H4 (cell line): ENCODE measurements around the gene PEX5. TPM values are rescaled to one million over a fixed set of nuclear protein-coding genes. Genes with fewer than 3 reads are reported as not detected.
A peak's percentile ranks its signal among the peaks of the same experiment; 100 is the strongest.

Source experiments
- DNase-seq: peaks from one replicate; pipeline ENCODE4 v3.0.0-alpha.2; 2015; ENCODE audit warnings: low spot score
- total RNA-seq: library from RNA; depleted of rRNA; stranded (reverse); fragments of >200 nt; shearing (Covaris generic); gene quantifications from 2 replicates; pipeline ENCODE4 v1.2.3, GENCODE V29; 2014; rRNA removed

PEX5 gene
- 27.6 and 39.2 TPM in 2 replicates for total RNA-seq

DNA sequence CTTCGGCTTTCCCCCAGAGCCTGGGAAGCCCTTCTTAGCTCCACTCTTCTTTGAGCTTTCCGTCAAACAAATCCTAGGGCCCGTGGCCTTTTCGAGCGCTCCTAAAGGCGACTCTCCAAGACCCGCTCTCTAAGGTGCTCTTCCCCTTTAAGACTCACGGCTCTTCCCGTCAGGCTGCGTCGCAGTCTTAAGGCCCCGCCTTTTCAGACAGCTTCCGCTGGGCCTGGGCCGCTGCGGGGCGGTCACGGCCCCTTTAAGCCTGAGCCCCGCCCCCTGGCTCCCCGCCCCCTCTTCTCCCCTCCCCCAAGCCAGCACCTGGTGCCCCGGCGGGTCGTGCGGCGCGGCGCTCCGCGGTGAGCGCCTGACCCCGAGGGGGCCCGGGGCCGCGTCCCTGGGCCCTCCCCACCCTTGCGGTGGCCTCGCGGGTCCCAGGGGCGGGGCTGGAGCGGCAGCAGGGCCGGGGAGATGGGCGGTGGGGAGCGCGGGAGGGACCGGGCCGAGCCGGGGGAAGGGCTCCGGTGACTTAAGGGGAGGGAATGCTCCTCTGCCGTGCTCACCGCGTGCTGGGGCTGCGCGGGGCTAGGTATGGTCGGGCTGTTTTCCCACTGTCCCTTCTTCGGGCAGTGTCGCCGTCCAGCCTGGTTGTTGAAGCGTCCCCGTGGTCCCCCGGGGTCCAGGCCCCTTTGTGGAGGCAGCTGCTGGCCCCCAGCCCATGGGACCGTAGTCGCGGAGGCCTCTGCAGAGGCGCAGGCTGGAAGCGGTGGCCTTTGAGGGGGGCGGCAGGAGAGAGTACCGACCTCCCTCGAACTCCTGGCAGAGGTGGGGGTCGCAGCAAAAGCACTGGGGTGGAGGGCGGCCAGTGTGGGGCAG lies at the start of gene PEX5:
Gene PEX5 (plus strand): TSS at position 289 of the 870 bp plus-strand sequence. CDS start 692 bp downstream, outside the sequence.
- peak; percentile 95 for DNase-seq

- no peak for DNase-seq
Measured at GRCh38 chr12:7141351-7142005, 48.0 kb upstream of the PEX5 start.

- DNase-seq: peak; percentile 44
Measured at GRCh38 chr12:7142056-7142644, 47.3 kb upstream of the PEX5 start.

DNA sequence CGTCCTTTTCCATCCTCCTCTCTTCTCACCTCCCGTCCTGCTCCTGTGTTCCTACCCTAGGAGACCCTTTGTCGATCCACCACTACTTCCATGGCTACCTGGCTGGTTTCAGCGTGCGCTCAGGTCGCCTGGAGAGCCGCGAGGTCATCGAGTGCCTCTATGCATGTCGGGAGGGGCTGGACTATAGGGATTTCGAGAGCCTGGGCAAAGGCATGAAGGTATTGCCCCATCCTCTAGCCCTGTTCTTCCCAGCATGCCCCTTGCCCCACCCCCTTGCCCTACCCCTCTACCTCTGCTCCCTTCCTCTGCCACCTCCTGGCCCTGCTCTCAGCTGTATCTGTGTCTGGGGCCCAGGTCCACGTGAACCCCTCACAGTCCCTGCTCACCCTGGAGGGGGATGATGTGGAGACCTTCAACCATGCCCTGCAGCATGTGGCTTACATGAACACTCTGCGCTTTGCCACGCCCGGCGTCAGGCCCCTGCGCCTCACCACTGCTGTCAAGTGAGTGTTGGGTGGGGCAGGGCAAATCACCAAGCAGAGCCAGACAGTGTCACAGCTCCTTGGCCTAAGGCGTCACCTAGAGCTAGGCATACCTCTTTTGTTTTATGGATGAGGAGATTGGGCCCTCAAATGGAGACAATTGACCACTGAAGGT lies 46.5 kb upstream of the PEX5 start:
- DNase-seq: no peak

- DNase-seq: no peak
Measured at GRCh38 chr12:7143564-7143963, 45.9 kb upstream of the PEX5 start.

DNA sequence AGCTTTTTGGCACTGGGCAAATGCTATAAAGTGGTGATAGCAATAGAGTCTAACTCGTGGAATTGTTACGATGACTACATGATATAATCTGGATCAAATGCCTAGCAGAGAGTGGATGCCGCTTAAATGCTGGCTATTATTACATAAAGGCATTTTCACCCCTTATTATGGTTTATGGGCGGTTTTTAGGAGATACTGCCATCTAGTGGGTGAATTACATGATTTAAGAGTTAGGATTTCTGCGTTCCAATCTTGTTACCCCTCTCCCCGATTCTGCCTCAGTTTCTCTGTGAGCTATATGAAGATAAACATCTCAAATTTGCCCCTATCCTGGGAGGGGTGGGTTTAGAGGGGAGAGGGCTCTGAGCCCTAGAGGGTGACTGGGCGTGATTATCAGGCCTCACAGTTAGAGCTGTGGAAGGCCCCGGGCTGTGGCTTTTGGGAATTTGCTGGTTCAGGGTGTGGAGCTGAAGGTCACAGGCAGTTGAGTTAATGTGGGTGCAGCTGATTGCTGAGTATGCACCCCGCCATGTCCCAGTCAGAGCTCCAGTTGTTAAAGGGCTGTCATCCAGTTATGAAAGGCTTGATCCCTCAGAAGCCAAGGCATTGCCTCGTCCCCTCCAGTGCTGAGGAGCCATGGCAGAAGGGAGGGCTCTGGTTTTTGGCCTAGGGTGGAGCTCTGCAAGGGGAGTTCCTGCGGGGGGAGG lies 44.9 kb upstream of the PEX5 start:
- no peak for DNase-seq

- no peak for DNase-seq
Measured at GRCh38 chr12:7145671-7146070, 43.8 kb upstream of the PEX5 start.

DNA sequence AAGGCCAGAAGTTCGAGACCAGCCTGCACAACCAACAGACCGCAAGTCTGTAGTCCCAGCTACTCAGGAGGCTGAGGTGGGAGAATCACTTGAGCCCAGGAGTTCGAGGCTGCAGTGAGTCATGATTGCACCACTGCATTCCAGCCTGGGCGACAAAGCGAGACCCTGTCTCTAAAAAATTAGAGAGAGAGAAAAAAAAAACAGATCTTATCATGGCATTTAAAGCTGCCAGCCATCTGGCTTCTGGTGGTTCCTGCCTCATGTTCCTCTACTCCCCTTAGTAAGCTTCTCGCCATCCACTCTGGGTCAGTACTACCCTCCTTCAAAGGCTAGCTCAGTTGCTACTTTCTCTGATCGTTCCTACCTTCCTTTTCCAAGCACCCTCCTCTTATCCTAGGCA lies 43.3 kb upstream of the PEX5 start:
- DNase-seq: no peak

DNA sequence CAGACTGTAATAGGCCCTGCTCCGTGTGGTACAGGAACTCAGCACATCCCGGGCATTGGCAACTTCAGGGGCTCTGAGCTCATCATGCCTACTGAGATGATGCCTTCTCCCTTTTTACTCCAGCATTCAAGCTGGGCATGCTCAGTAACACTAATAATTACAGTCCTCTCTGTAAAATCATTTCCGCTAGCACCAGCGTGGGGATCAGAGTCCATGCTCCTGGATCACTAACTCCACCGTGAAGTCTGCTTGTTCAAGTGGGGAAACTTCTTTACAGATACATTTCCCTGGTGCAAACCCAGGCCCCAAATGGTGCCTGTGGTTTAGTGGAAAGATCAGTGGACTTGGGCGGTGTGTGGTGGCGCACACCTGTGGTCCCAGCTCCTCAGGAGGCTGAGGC lies 42.6 kb upstream of the PEX5 start:
- DNase-seq: no peak

DNA sequence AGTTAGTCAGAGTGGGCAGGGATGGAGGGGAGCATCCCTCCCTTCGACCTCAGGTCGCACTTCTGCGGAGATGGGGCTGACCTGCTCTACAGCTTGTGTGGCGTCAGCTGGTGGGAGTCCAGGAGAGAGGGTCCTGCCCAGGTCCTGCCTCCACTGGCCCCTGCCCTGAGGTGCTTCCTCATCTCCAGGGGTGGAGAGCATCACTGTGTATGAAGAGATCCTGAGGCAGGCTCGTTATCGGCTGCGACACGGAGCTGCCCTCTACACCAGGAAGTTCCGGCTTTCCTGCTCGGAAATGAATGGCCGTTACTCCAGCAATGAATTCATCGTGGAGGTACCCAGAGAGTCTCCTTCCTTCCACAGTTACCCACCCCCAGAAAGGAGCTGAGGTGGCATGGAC lies 39.1 kb upstream of the PEX5 start:
- DNase-seq: no peak

GRCh38 chr12:7150841-7151240 lies 38.6 kb upstream of the PEX5 start:
- no peak for DNase-seq

- no peak for DNase-seq
Measured at GRCh38 chr12:7151532-7151931, 38.0 kb upstream of the PEX5 start.

GRCh38 chr12:7152818-7153217 lies 36.7 kb upstream of the PEX5 start:
- no peak for DNase-seq

- DNase-seq: no peak
Measured at GRCh38 chr12:7154042-7154441, 35.4 kb upstream of the PEX5 start.

DNA sequence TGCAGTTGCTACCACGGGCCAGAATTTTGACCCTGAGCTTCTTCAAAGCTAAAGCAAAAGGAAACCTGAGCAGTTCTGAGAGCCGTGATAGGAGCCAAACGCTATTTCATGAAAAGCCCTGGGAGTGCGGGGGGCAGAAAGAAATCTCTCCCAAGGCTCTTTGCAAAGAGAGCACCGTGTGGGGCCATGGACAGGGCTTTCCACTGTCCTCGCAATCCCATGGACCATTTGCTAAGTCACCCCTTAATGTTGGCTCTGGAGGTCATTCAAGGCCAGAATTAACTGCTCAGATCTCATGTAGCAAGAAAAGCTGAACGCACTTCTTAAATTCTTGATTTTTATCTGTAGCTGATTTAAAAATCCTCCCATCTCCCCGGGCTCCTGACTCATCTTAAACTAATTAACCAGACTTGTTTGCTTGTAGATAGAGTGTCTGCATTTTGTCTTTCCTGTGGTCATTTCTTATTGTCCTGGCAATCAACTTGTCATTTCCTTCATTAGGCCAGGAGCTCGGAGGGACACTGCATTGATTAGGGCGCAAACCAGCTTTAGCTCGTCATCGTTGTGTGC lies 34.5 kb upstream of the PEX5 start:
- no peak for DNase-seq

GRCh38 chr12:7155471-7156034 lies 33.9 kb upstream of the PEX5 start:
- no peak for DNase-seq

DNA sequence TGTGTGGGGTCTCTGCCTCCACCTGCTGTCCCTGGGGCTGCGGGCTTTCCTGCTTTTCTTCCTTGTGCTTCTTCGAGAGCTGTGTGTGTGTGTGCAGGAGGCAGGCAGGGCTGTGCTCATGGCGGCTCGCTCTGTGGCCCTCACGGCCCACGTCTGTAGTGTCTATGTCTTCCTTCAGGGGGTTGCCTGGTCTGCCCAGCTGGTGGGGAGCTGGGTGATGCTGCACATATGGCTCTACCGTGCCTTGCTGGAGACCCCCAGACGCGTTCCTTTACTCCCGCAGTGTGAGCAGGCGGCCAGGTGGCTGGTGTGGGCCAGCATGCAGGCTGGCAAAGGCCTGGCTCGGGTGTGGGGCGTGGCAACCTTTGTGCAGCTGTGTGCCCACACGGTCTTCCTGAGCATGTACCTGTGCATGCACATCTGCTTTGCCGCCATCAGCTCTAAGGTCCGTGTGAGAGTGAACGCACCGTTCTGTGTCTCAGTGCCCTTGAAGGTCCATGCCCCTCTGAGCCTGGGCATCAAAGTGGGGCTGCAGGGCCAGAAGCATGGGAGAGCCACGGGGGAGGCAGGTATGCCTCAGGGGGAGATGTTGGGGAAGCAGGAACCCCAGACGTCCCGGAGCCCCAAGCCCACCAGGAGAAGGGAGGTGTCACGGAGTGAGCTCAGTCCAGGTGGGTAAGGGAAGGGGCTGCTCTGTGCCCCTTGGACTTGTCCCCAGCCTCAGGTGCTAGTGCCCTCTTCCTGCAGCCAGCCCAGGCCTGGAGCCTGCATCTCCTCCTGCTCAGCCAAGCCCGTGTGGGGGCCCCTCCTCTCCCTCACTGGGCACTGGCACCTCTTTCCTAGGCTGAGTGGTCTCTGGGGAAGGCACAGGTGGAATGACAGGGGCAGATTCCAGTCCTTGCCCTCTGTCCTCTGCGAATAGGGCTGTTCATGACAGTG lies 33.0 kb upstream of the PEX5 start:
- no peak for DNase-seq

DNA sequence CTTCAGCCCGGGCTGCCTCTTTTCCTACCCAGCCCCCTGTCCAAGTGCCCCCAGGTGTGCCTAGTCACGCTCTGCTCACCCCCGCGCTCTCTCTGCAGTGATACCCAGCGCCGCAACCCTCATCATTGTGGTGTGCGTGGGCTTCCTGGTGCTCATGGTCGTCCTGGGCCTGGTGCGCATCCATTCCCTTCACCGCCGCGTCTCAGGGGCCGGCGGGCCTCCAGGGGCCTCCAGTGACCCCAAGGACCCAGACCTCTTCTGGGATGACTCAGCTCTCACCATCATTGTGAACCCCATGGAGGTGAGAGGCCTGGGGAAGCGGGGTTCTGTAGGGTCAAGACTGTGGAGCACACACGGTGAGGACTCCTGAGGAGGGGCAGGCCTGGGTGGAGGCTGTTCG lies 32.1 kb upstream of the PEX5 start:
- DNase-seq: no peak

- DNase-seq: peak; percentile 3
Measured at GRCh38 chr12:7158781-7159609, 30.5 kb upstream of the PEX5 start.
